KMS-11 (cell line): ENCODE data around the gene CDR2L.
A peak's percentile ranks its signal among the peaks of the same experiment; 100 is the strongest.

Experiments used
- H2AFZ ChIP-seq: fragments of 200-600 bp; sonication (generic); 2 replicates; pipeline ENCODE4 v1.6.1; 2016; ENCODE audit warnings: antibody characterized with exemption, mixed run types, low read depth
- H3K27ac ChIP-seq: fragments of 200-600 bp; sonication (generic); 2 replicates; pipeline ENCODE4 v1.6.1; 2016; ENCODE audit warnings: mild to moderate bottlenecking, mixed run types
- H3K27me3 ChIP-seq: fragments of 200-600 bp; sonication (generic); 2 replicates; pipeline ENCODE4 v1.6.1; 2017; ENCODE audit warnings: mild to moderate bottlenecking, low read depth, mixed run types, moderate library complexity; ENCODE audit not compliant: insufficient read depth
- H3K36me3 ChIP-seq: fragments of 200-600 bp; sonication (generic); 2 replicates; pipeline ENCODE4 v1.6.1; 2017; ENCODE audit warnings: mild to moderate bottlenecking, mixed run types; ENCODE audit not compliant: insufficient read depth
- H3K4me1 ChIP-seq: fragments of 200-600 bp; sonication (generic); 2 replicates; pipeline ENCODE4 v1.6.1; 2016; ENCODE audit warnings: mild to moderate bottlenecking, low read depth, mixed run types; ENCODE audit not compliant: poor library complexity, severe bottlenecking
- H3K4me2 ChIP-seq: fragments of 200-600 bp; sonication (generic); 2 replicates; pipeline ENCODE4 v1.7.0; 2016; ENCODE audit warnings: mild to moderate bottlenecking, mixed run types
- H3K4me3 ChIP-seq: fragments of 200-600 bp; sonication (generic); IDR thresholded peaks from 2 replicates; pipeline ENCODE4 v1.6.1; 2017; ENCODE audit warnings: low read depth, low read length, mixed read lengths; ENCODE audit not compliant: insufficient read depth
- H3K79me2 ChIP-seq: fragments of 200-600 bp; sonication (generic); 2 replicates; pipeline ENCODE4 v1.6.1; 2016; ENCODE audit warnings: low read depth, mixed run types; ENCODE audit not compliant: insufficient read depth
- H3K9ac ChIP-seq: fragments of 200-600 bp; sonication (generic); 2 replicates; pipeline ENCODE4 v1.6.1; 2016; ENCODE audit warnings: mild to moderate bottlenecking, mixed run types
- H4K20me1 ChIP-seq: fragments of 200-600 bp; sonication (generic); 2 replicates; pipeline ENCODE4 v1.6.1; 2016; ENCODE audit warnings: mild to moderate bottlenecking, mixed run types; ENCODE audit not compliant: insufficient read depth
- TF ChIP-seq, protein P1 (sequence below): fragments of 200-600 bp; sonication (generic); conservative IDR thresholded peaks from 2 replicates; pipeline ENCODE4 v1.6.1; 2017; ENCODE audit warnings: low read depth, mild to moderate bottlenecking, antibody characterized with exemption, low read length, moderate library complexity, mixed read lengths

Gene CDR2L

GRCh38 chr17:74971842-74972106, 15.7 kb upstream of the CDR2L start:
- Histone ChIP-seq H3K36me3 (no peaks in the 10 kb centered on the region), H4K20me1 (no peaks in the 10 kb centered on the region), H3K4me2 (no peak overlapping the region), H2AFZ (peak overlapping the region; percentile 60; the same call in 1 of the 2 replicates), H3K27ac (no peak overlapping the region), H3K9ac (no peak overlapping the region), H3K4me1 (peaks cover 3% of the 10 kb centered on the region), H3K4me3 (no peak overlapping the region), H3K27me3 (peaks cover 31% of the 10 kb centered on the region), H3K79me2 (no peaks in the 10 kb centered on the region)
- TF ChIP-seq, protein P1, sequence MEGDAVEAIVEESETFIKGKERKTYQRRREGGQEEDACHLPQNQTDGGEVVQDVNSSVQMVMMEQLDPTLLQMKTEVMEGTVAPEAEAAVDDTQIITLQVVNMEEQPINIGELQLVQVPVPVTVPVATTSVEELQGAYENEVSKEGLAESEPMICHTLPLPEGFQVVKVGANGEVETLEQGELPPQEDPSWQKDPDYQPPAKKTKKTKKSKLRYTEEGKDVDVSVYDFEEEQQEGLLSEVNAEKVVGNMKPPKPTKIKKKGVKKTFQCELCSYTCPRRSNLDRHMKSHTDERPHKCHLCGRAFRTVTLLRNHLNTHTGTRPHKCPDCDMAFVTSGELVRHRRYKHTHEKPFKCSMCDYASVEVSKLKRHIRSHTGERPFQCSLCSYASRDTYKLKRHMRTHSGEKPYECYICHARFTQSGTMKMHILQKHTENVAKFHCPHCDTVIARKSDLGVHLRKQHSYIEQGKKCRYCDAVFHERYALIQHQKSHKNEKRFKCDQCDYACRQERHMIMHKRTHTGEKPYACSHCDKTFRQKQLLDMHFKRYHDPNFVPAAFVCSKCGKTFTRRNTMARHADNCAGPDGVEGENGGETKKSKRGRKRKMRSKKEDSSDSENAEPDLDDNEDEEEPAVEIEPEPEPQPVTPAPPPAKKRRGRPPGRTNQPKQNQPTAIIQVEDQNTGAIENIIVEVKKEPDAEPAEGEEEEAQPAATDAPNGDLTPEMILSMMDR: no peak

DNA sequence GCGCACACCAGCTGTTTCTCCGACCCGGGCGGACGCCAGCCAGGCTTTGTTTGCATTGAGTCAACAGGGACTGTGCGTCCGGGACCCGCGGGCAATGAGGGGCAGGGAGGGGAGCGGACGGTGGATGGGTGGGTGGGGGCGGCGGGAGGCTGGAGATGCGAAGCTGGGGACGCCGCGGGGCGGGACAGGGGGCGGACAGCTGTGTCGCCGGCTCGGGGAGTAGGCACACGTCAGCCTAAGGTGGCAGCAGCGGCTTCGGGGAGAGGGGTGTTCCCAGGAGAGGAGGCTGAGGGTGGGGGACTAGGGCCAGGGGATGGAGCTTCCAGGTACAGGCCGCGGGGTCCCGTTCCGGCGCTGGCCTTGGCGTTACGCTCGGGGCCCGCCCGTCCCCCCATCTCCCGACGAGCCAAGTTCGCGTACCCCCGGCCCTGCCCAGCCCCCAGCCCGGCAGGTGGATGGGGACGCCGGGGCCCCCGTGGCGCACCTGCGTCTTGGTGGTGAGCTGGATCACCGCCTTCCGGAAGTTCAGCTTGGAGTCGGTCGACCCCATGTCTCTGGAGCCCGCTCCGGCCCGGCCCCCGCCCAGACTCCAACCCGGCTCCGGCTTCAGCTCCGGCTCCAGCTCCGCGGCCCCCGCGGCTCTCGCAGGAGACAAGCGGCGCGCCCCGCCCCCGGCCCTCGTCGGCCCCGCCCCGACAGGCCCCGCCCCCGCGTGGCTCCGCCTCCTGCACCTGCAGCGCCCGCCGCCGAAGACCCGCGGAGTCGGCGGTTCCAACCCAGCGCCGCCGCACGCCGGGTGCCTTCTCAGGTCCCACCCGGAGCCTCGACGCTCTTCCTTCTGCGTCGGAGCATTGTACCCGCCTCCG, 15.1 kb upstream of the CDR2L start, which contains the start of gene HID1:
HID1 (minus strand) TSS at position 653 of the 866 bp plus-strand sequence; CDS start at position 550, 103 bp downstream.
- TF ChIP-seq, protein P1: no peak
- Histone ChIP-seq H3K27ac (no peak within 1 kb of the TSS), H3K79me2 (no peaks in the 10 kb centered on the region), H3K4me3 (no peak within 1 kb of the TSS), H3K36me3 (no peaks in the 10 kb centered on the region), H3K4me2 (peak within 1 kb of the TSS; percentile 63), H2AFZ (peak within 1 kb of the TSS; percentile 60), H3K9ac (peak within 1 kb of the TSS; percentile 22; the same call in 1 of the 2 replicates), H3K4me1 (peaks cover 3% of the 10 kb centered on the region), H4K20me1 (no peaks in the 10 kb centered on the region), H3K27me3 (peaks cover 32% of the 10 kb centered on the region)

DNA sequence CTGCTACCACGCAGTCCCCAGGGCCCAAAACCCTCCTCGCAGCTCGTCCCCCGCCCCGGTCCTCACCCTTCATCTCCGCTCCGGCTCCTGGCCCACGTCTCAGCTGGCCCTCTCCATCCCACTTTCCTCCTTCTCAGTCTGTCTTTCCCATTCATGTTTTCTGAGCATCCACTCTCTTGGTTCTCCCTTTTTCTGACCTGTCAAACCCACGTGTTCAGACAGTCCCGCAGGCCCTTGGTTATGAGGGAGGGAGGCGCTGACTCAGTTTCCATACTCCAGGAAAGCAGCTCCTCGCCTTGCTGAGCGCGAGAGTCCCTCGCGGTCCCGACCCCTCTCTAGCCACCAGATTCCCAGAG, 14.5 kb upstream of the CDR2L start:
- Histone ChIP-seq H3K79me2 (no peaks in the 10 kb centered on the region), H3K4me3 (no peak overlapping the region), H3K9ac (no peak overlapping the region), H3K36me3 (no peaks in the 10 kb centered on the region), H3K27me3 (peaks cover 32% of the 10 kb centered on the region), H2AFZ (peak overlapping the region; percentile 60), H3K4me1 (peaks cover 3% of the 10 kb centered on the region), H3K27ac (no peak overlapping the region), H3K4me2 (peak overlapping the region; percentile 63), H4K20me1 (no peaks in the 10 kb centered on the region)
- TF ChIP-seq, protein P1: no peak

DNA sequence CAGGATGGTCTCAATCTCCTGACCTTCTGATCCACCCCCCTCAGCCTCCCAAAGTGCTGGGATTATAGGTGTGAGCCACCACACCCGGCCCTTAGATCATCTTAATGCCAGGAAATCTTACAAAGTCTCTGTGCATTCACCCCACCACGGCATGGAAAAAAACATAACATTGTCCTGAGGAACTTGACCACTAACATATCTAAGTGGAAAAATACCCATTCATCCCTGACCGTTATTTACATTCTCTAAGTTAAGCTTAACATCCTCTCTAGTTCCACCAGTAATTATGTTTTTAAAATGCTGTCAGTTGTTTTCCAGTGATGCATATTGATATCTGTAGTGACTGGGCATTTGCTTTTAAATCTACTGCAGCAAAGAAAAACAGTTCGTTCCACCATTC, 11.5 kb upstream of the CDR2L start:
- no peak overlapping the region for H3K4me2 ChIP-seq
- H3K4me3 ChIP-seq: no peak overlapping the region
- no peak overlapping the region for H3K9ac ChIP-seq
- peaks cover 8% of the 10 kb centered on the region for H3K4me1 ChIP-seq
- no peaks in the 10 kb centered on the region for H4K20me1 ChIP-seq
- H2AFZ ChIP-seq: no peak overlapping the region
- peaks cover 32% of the 10 kb centered on the region for H3K27me3 ChIP-seq
- H3K79me2 ChIP-seq: no peaks in the 10 kb centered on the region
- no peaks in the 10 kb centered on the region for H3K36me3 ChIP-seq
- TF ChIP-seq, protein P1: no peak
- H3K27ac ChIP-seq: no peak overlapping the region
